HCT116 (cell line): ENCODE results near the gene RSPH6A. TPM values are rescaled to one million over a fixed set of nuclear protein-coding genes. Genes with fewer than 3 reads are reported as not detected.

Experiments
- ATAC-seq: fragments of 200-7000 bp; cut with Tn5 transposase; 2 replicates; pipeline ENCODE4 v1.9.1; 2020; ENCODE audit warnings: mild to moderate bottlenecking, moderate library complexity
- BruUV-seq: library from RNA; stranded (reverse); fragments of 400-500 nt; replicated peaks from 2 replicates; lab custom pipeline; 2021; lab: Mats Ljungman, UMichigan
- CTCF ChIA-PET: fragments of 300-600 bp; sonication (Branson Sonifier 250); formaldehyde crosslinking; loops from one replicate; lab custom pipeline; 2021; ENCODE audit warnings: antibody characterized with exemption; lab: Charles Lee
- POLR2A ChIA-PET: fragments of 300-600, 350-600 bp; sonication (Branson Sonifier 250); formaldehyde crosslinking; loops from one replicate; lab custom pipeline; 2021; ENCODE audit warnings: antibody characterized with exemption; lab: Charles Lee
- RAD21 ChIA-PET, 2 experiments: fragments of 300-600 bp; sonication (Branson Sonifier 250); formaldehyde crosslinking; loops; one replicate each; lab custom pipeline; 2023; ENCODE audit warnings: low total read pairs in 2 of 2; ENCODE audit not compliant: uncharacterized antibody in 2 of 2, unreplicated experiment in 2 of 2, low non-redundant PET in 1 of 2; lab: Charles Lee
- DNase-seq: peaks from one replicate; pipeline ENCODE4 v3.0.0-alpha.2; 2010; ENCODE audit warnings: low read depth, low spot score
- H2AFZ ChIP-seq: fragments of 200-600 bp; shearing (Covaris generic), sonication (generic); 2 replicates; pipeline ENCODE4 v1.6.1; 2017; ENCODE audit warnings: low read depth, mixed run types, mixed read lengths, antibody characterized with exemption, low read length; ENCODE audit not compliant: poor library complexity, severe bottlenecking
- H3K27ac ChIP-seq: 2 replicates; pipeline ENCODE4 v1.5.1; 2012; ENCODE audit warnings: low read depth, low read length
- H3K27me3 ChIP-seq: fragments of 200-600 bp; sonication (generic); 2 replicates; pipeline ENCODE4 v1.6.1; 2016; ENCODE audit warnings: mixed run types, low read length, mixed read lengths; ENCODE audit not compliant: insufficient read depth
- H3K36me3 ChIP-seq, 2 experiments: fragments of 200-500 bp in 1 of 2; fragments of 200-600 bp in 1 of 2; sonication (Bioruptor generic) in 1 of 2; sonication (generic) in 1 of 2; 2 replicates each; pipeline versions ENCODE4 v1.5.1 to v1.6.1; 2014 to 2016; ENCODE audit warnings: low read length in 2 of 2, inconsistent platforms in 1 of 2, mixed read lengths in 1 of 2, mixed run types in 1 of 2; ENCODE audit not compliant: insufficient read depth in 2 of 2, control insufficient read depth in 1 of 2
- H3K4me1 ChIP-seq, 2 experiments: fragments of 200-600 bp in 1 of 2; sonication (generic) in 1 of 2; 2 replicates each; pipeline versions ENCODE4 v1.5.1 to v1.6.1; 2012 to 2017; ENCODE audit warnings: low read length in 2 of 2, inconsistent platforms in 1 of 2, mild to moderate bottlenecking in 1 of 2, mixed read lengths in 1 of 2, mixed run types in 1 of 2, moderate library complexity in 1 of 2; ENCODE audit not compliant: insufficient read depth in 2 of 2, control insufficient read depth in 1 of 2
- H3K4me2 ChIP-seq: fragments of 200-600 bp; sonication (generic); 2 replicates; pipeline ENCODE4 v1.6.1; 2017; ENCODE audit warnings: mixed run types, low read length, mixed read lengths
- H3K4me3 ChIP-seq, 2 experiments: fragments of 200-600 bp in 1 of 2; sonication (generic) in 1 of 2; replicated peaks in 1 of 2; 2 replicates each; pipeline ENCODE4 v1.5.1; 2011 to 2016; ENCODE audit warnings: low read length in 2 of 2, control low read depth in 1 of 2, low read depth in 1 of 2, mild to moderate bottlenecking in 1 of 2, mixed read lengths in 1 of 2, mixed run types in 1 of 2
- H3K79me2 ChIP-seq: fragments of 200-600 bp; sonication (generic); 2 replicates; pipeline ENCODE4 v1.6.1; 2017; ENCODE audit warnings: mild to moderate bottlenecking, mixed run types, low read length, moderate library complexity, mixed read lengths; ENCODE audit not compliant: insufficient read depth
- H3K9ac ChIP-seq: fragments of 200-600 bp; sonication (generic); 2 replicates; pipeline ENCODE4 v1.6.1; 2016; ENCODE audit warnings: low read length, mixed read lengths
- H3K9me2 ChIP-seq: fragments of 200-600 bp; sonication (generic), shearing (Covaris generic); 2 replicates; pipeline ENCODE4 v1.6.1; 2017; ENCODE audit warnings: mixed run types, mild to moderate bottlenecking, moderate library complexity; ENCODE audit not compliant: insufficient read depth
- H3K9me3 ChIP-seq, 2 experiments: fragments of 200-500 bp in 1 of 2; fragments of 200-600 bp in 1 of 2; sonication (Bioruptor generic) in 1 of 2; sonication (generic) in 1 of 2; 2 replicates each; pipeline ENCODE4 v1.6.1; 2014 to 2017; ENCODE audit warnings: low read length in 2 of 2, mixed read lengths in 2 of 2, inconsistent platforms in 1 of 2, low read depth in 1 of 2, mild to moderate bottlenecking in 1 of 2, mixed run types in 1 of 2, moderate library complexity in 1 of 2; ENCODE audit not compliant: control insufficient read depth in 1 of 2, insufficient read depth in 1 of 2
- H4K20me1 ChIP-seq: fragments of 200-600 bp; sonication (generic), shearing (Covaris generic); 2 replicates; pipeline ENCODE4 v1.6.1; 2017; ENCODE audit warnings: mixed run types, mild to moderate bottlenecking, moderate library complexity; ENCODE audit not compliant: insufficient read depth
- CBX3 ChIP-seq: IDR thresholded peaks from 2 replicates; pipeline ENCODE4 v1.6.1; 2012; ENCODE audit warnings: low read depth
- CEBPB ChIP-seq: IDR thresholded peaks from 2 replicates; pipeline ENCODE4 v1.6.1; 2012; ENCODE audit warnings: low read depth
- EGR1 ChIP-seq: IDR thresholded peaks from 2 replicates; pipeline ENCODE4 v1.6.1; 2012; ENCODE audit warnings: low read depth
- ELF1 ChIP-seq: IDR thresholded peaks from 2 replicates; pipeline ENCODE4 v1.6.1; 2012; ENCODE audit warnings: low read depth, borderline replicate concordance
- EZH2 ChIP-seq: fragments of 200-600 bp; sonication (generic); IDR thresholded peaks from 2 replicates; pipeline ENCODE4 v1.6.1; 2017; ENCODE audit warnings: antibody characterized with exemption, mixed run types
- EZH2phosphoT487 ChIP-seq: fragments of 200-600 bp; IDR thresholded peaks from 2 replicates; pipeline ENCODE4 v1.6.1; 2018; ENCODE audit warnings: antibody characterized with exemption, borderline replicate concordance
- FOSL1 ChIP-seq: IDR thresholded peaks from 2 replicates; pipeline ENCODE4 v1.6.1; 2012; ENCODE audit warnings: low read depth
- JUND ChIP-seq: IDR thresholded peaks from 2 replicates; pipeline ENCODE4 v1.6.1; 2012
- POLR2A ChIP-seq: IDR thresholded peaks from 2 replicates; pipeline ENCODE4 v1.7.0; 2011; ENCODE audit warnings: borderline replicate concordance; ENCODE audit not compliant: insufficient read depth, insufficient read length; ENCODE audit errors: extremely low read depth
- POLR2AphosphoS5 ChIP-seq: IDR thresholded peaks from 2 replicates; pipeline ENCODE4 v1.6.1; 2011; ENCODE audit warnings: mild to moderate bottlenecking, low read depth, low read length, moderate library complexity
- RAD21 ChIP-seq: IDR thresholded peaks from 2 replicates; pipeline ENCODE4 v1.6.1; 2012; ENCODE audit warnings: low read depth, mild to moderate bottlenecking
- SIN3A ChIP-seq: IDR thresholded peaks from 2 replicates; pipeline ENCODE4 v1.6.1; 2012; ENCODE audit warnings: low read depth
- SRF ChIP-seq: IDR thresholded peaks from 2 replicates; pipeline ENCODE4 v1.6.1; 2012; ENCODE audit warnings: low read depth
- TCF7L2 ChIP-seq: IDR thresholded peaks from 2 replicates; pipeline ENCODE4 v1.7.0; 2011; ENCODE audit warnings: borderline replicate concordance, inconsistent platforms; ENCODE audit not compliant: insufficient read depth, insufficient read length; ENCODE audit errors: extremely low read depth
- YY1 ChIP-seq: IDR thresholded peaks from 2 replicates; pipeline ENCODE4 v1.6.1; 2011; ENCODE audit warnings: low read length, low read depth, moderate library complexity, mild to moderate bottlenecking; ENCODE audit not compliant: insufficient replicate concordance; ENCODE audit errors: extremely low read depth
- intact Hi-C: fragments of 100-400 bp; cut with micrococcal nuclease; formaldehyde crosslinking; loops from 2 replicates; pipeline ENCODE4 v1.10.0; 2022
- total RNA-seq: library from RNA; stranded (reverse); gene quantifications from one replicate; pipeline ENCODE4 v1.2.1, GENCODE V29; 2021; ENCODE audit not compliant: unreplicated experiment
- TF ChIP-seq, protein P1 (sequence below): IDR thresholded peaks from 2 replicates; pipeline ENCODE4 v1.6.1; 2012
- TF ChIP-seq, protein P2 (sequence below): IDR thresholded peaks from 2 replicates; pipeline ENCODE4 v1.6.1; 2011; ENCODE audit warnings: mild to moderate bottlenecking, low read length, moderate library complexity; ENCODE audit not compliant: insufficient replicate concordance; ENCODE audit errors: extremely low read depth
- TF ChIP-seq, protein P3 (sequence below), 3 experiments: fragments of 200-600 bp in 1 of 3; sonication (generic) in 1 of 3; IDR thresholded peaks in 2 of 3; conservative IDR thresholded peaks in 1 of 3; 2 replicates each; pipeline ENCODE4 v1.5.1; 2012 to 2017; ENCODE audit warnings: low read depth in 2 of 3, low read length in 2 of 3, antibody characterized with exemption in 1 of 3, borderline replicate concordance in 1 of 3, control low read depth in 1 of 3, mild to moderate bottlenecking in 1 of 3, mixed read lengths in 1 of 3, mixed run types in 1 of 3, moderate library complexity in 1 of 3; ENCODE audit not compliant: insufficient read depth in 1 of 3
- TF ChIP-seq, protein P4 (sequence below): IDR thresholded peaks from 2 replicates; pipeline ENCODE4 v1.6.1; 2012; ENCODE audit warnings: low read depth

RSPH6A gene
- total RNA-seq, 1 experiment from 2014 or later, result 0.57 TPM

DNA sequence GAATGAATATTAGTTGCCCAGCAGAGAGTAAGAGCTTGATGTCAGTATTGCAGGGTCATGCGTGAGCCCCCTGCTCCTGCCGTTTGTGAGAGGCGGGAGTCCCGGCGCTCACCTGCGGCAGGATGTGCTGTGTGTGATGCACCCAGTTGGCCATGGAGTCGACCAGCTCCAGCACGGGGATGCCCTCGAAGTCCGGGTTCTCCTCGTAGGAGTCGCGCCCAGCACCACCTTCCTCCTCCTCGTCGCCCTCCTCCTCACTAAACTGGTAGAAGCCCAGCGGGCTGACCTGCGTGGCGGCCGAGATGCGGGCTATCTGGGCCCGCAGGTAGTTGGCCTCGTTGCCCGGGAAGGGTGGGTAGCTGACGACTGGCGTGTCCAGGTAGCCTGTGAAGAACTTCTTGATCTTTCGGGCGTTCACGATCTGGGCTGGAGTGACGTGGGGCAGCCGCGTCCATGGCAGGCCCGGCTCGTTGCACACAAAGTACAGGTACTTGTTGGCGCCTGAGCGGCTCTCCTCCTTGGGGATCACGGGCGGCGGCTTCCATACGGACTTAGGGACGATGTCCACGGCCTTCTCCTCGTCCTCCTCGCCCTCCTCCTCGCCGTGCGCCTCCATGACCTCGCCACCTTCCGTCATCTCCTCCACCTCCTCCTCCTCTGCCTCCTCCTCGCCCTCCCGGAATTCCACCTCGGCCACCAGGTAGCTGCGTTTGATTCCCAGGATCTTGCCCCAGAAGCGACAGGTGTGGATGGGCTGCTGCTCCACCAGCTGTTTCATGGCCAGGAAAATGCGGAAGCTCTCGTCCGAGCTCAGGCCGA lies 10.8 kb downstream of the RSPH6A start:
- no peak overlapping the region for H2AFZ ChIP-seq
- H3K4me3 ChIP-seq, result no peak overlapping the region
- no peaks in the 10 kb centered on the region for H3K9me3 ChIP-seq
- H3K79me2 ChIP-seq, result no peaks in the 10 kb centered on the region
- H4K20me1 ChIP-seq, result no peaks in the 10 kb centered on the region
- peaks cover 0 to 15% of the 10 kb centered on the region in 2 experiments; a peak in 2 of 4 replicates for H3K4me1 ChIP-seq
- H3K4me2 ChIP-seq, result no peak overlapping the region
- no peaks in the 10 kb centered on the region for H3K9me2 ChIP-seq
- intact Hi-C loops, result no loop called here
- no peak overlapping the region for H3K27ac ChIP-seq
- no peaks in the 10 kb centered on the region for H3K36me3 ChIP-seq
- ATAC-seq (no peak), DNase-seq (no peak)
- ChIA-PET CTCF (interaction anchor here (0.9 to 4.2 kb wide), 2 partner anchors 12 to 34 kb away, joined by 3 to 21 read pairs; no protein-coding TSS in a partner anchor), RAD21 (no interaction called here), POLR2A (no interaction called here)
- no peaks in the 10 kb centered on the region for H3K27me3 ChIP-seq
- no peak overlapping the region for H3K9ac ChIP-seq
- no TSS peak for BruUV-seq
- TF ChIP-seq ELF1, result no peak
- no peak for TF ChIP-seq RAD21
- TF ChIP-seq, protein P1, sequence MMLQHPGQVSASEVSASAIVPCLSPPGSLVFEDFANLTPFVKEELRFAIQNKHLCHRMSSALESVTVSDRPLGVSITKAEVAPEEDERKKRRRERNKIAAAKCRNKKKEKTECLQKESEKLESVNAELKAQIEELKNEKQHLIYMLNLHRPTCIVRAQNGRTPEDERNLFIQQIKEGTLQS, result no peak
- no peak for TF ChIP-seq JUND
- TF ChIP-seq POLR2A, result no peak
- no peak for TF ChIP-seq YY1
- TF ChIP-seq, protein P2, sequence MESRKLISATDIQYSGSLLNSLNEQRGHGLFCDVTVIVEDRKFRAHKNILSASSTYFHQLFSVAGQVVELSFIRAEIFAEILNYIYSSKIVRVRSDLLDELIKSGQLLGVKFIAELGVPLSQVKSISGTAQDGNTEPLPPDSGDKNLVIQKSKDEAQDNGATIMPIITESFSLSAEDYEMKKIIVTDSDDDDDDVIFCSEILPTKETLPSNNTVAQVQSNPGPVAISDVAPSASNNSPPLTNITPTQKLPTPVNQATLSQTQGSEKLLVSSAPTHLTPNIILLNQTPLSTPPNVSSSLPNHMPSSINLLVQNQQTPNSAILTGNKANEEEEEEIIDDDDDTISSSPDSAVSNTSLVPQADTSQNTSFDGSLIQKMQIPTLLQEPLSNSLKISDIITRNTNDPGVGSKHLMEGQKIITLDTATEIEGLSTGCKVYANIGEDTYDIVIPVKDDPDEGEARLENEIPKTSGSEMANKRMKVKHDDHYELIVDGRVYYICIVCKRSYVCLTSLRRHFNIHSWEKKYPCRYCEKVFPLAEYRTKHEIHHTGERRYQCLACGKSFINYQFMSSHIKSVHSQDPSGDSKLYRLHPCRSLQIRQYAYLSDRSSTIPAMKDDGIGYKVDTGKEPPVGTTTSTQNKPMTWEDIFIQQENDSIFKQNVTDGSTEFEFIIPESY, result no peak
- TF ChIP-seq EGR1, result no peak
- TF ChIP-seq SRF, result no peak
- TF ChIP-seq EZH2phosphoT487, result no peak
- no peak for TF ChIP-seq POLR2AphosphoS5
- no peak for TF ChIP-seq EZH2
- no peak for TF ChIP-seq FOSL1
- TF ChIP-seq TCF7L2, result no peak
- no peak for TF ChIP-seq CBX3
- TF ChIP-seq, protein P3, sequence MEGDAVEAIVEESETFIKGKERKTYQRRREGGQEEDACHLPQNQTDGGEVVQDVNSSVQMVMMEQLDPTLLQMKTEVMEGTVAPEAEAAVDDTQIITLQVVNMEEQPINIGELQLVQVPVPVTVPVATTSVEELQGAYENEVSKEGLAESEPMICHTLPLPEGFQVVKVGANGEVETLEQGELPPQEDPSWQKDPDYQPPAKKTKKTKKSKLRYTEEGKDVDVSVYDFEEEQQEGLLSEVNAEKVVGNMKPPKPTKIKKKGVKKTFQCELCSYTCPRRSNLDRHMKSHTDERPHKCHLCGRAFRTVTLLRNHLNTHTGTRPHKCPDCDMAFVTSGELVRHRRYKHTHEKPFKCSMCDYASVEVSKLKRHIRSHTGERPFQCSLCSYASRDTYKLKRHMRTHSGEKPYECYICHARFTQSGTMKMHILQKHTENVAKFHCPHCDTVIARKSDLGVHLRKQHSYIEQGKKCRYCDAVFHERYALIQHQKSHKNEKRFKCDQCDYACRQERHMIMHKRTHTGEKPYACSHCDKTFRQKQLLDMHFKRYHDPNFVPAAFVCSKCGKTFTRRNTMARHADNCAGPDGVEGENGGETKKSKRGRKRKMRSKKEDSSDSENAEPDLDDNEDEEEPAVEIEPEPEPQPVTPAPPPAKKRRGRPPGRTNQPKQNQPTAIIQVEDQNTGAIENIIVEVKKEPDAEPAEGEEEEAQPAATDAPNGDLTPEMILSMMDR (IDR thresholded peaks at IDR 0.05 in 2 of 3, conservative IDR thresholded peaks at IDR 0.05 in 1 of 3; ENCODE audit: borderline replicate concordance in 1 of 3, insufficient read depth in 1 of 3, low read depth in 2 of 3, low read length in 2 of 3), result no peak
- TF ChIP-seq CEBPB, result no peak
- no peak for TF ChIP-seq SIN3A
- TF ChIP-seq, protein P4, sequence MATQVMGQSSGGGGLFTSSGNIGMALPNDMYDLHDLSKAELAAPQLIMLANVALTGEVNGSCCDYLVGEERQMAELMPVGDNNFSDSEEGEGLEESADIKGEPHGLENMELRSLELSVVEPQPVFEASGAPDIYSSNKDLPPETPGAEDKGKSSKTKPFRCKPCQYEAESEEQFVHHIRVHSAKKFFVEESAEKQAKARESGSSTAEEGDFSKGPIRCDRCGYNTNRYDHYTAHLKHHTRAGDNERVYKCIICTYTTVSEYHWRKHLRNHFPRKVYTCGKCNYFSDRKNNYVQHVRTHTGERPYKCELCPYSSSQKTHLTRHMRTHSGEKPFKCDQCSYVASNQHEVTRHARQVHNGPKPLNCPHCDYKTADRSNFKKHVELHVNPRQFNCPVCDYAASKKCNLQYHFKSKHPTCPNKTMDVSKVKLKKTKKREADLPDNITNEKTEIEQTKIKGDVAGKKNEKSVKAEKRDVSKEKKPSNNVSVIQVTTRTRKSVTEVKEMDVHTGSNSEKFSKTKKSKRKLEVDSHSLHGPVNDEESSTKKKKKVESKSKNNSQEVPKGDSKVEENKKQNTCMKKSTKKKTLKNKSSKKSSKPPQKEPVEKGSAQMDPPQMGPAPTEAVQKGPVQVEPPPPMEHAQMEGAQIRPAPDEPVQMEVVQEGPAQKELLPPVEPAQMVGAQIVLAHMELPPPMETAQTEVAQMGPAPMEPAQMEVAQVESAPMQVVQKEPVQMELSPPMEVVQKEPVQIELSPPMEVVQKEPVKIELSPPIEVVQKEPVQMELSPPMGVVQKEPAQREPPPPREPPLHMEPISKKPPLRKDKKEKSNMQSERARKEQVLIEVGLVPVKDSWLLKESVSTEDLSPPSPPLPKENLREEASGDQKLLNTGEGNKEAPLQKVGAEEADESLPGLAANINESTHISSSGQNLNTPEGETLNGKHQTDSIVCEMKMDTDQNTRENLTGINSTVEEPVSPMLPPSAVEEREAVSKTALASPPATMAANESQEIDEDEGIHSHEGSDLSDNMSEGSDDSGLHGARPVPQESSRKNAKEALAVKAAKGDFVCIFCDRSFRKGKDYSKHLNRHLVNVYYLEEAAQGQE, result no peak
